ENCODE measurements around the gene SHH.

SHH gene

GRCh38 chr7:155764438-155764793 lies 47.8 kb downstream of the SHH start:
- DNase-seq (ENCODE audit: low spot score): no peak

- no peak for DNase-seq (ENCODE audit: low spot score)
Measured at GRCh38 chr7:155763691-155764437, 48.4 kb downstream of the SHH start.

- DNase-seq (ENCODE audit: low spot score): no peak
Measured at GRCh38 chr7:155763122-155763521, 49.1 kb downstream of the SHH start.

GRCh38 chr7:155762655-155763054 lies 49.6 kb downstream of the SHH start:
- no peak for DNase-seq (ENCODE audit: low spot score)

- no peak for DNase-seq (ENCODE audit: low spot score)
Measured at GRCh38 chr7:155762036-155762435, 50.2 kb downstream of the SHH start.

GRCh38 chr7:155761162-155761561 lies 51.1 kb downstream of the SHH start:
- no peak for DNase-seq (ENCODE audit: low spot score)

- DNase-seq (ENCODE audit: low spot score): no peak
Measured at GRCh38 chr7:155759740-155760430, 52.4 kb downstream of the SHH start.

GRCh38 chr7:155758348-155758747 lies 53.9 kb downstream of the SHH start:
- DNase-seq (ENCODE audit: low spot score): no peak

GRCh38 chr7:155756322-155756721 lies 55.9 kb downstream of the SHH start:
- DNase-seq (ENCODE audit: low spot score): no peak

GRCh38 chr7:155755026-155755425 lies 57.2 kb downstream of the SHH start:
- no peak for DNase-seq (ENCODE audit: low spot score)

GRCh38 chr7:155754165-155754564 lies 58.1 kb downstream of the SHH start:
- no peak for DNase-seq (ENCODE audit: low spot score)

- DNase-seq (ENCODE audit: low spot score): no peak
Measured at GRCh38 chr7:155753446-155753965, 58.8 kb downstream of the SHH start.

GRCh38 chr7:155752756-155753445 lies 59.4 kb downstream of the SHH start:
- no peak for DNase-seq (ENCODE audit: low spot score)

- DNase-seq (ENCODE audit: low spot score): no peak
Measured at GRCh38 chr7:155751409-155751808, 60.9 kb downstream of the SHH start.

- no peak for DNase-seq (ENCODE audit: low spot score)
Measured at GRCh38 chr7:155750255-155751125, 61.8 kb downstream of the SHH start.

All from NAMALWA (cell line).